ENCODE data around the gene NECTIN2.
"Not testable (repeated sequence)": the region's sequence is repeated elsewhere in the genome, so short reads cannot be mapped to it uniquely, and the experiment has no call there.

NECTIN2 gene

DNA sequence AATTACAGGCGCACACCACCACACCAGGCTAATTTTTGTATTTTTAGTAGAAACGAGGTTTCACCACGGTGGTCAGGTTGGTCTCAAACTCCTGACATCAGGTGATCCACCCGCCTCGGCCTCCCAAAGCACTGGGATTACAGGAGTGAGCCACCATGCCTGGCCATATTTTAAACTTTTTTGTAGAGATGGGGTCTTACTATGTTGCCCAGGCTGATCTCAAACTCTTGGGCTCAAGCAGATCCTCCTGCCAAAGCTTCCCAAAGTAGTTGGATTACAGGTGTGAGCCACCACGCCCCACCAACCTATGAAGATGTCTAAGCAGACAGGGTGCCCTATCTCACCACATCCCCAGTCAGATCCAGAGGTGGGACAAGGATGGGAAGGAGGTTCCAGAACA is 65.8 kb downstream of the NECTIN2 start:
- not testable (repeated sequence) for FAIRE-seq

DNA sequence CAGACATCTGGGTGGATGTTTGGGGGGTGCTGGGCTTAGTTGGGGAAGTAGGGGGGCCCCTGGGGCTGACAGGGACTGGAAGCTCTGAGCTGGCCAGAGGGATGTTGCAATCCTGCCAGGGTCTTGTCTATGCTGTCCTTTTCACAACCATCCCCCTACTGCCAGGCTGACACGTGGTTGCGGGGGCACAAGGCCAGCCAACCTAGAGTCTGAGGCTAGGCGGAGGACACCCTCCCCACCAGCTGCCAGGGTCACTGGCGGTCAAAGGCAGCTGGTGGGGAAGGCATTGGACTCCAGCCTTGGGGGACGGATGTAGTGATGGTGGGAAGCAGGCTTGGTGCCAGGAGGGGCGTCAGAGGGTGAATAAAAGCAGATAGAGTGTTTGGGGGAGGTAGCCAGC is 66.8 kb downstream of the NECTIN2 start:
- FAIRE-seq = no peak

DNA sequence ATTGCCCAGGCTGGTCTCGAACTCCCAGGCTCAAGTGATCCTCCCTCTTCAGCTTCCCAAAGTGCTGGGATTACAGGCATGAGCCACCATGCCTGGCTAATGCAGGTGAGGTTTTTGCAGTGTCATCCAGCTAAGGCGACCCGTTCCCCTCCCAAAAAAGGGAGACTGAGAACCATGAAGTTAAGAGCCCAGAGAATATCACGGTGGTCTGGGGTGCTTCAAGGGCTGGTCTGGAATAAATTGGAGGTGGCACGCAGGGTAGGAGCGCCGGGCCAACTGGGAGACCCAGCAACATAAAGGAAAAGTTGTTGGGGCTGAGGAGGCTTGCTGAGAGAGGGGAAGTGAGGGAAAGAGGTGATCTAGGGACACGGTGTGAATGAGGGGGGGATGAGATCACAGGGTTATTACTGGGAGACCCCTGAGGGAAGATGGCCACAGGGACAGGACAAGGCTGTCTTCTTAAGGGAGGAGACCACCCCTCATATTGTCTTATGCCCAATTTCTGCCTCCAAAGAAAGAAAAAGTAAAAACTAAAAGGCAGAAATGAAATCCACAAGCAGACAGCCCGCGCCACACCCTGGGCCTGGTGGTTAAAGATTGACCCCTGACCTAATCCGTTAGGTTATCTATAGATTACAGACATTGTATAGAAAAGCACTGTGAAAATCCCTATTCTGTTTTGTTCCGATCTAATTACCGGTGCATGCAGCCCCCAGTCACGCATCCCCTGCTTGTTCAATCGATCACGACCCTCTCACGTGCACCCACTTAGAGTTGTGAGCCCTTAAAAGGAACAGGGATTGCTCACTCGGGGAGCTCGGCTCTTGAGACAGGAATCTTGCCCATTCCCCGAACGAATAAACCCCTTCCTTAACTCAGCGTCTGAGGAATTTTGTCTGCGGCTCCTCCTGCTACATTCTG is 67.7 kb downstream of the NECTIN2 start:
- FAIRE-seq = not testable (repeated sequence)

GRCh38 chr19:44914433-44915206 is 68.5 kb downstream of the NECTIN2 start, which contains the start of gene APOC1:
APOC1 (plus strand) TSS chr19:44914608; CDS start chr19:44914892, 284 bp downstream.
- not testable (repeated sequence) for FAIRE-seq

- no peak for FAIRE-seq
Measured at GRCh38 chr19:44924243-44924725, 78.2 kb downstream of the NECTIN2 start.

DNA sequence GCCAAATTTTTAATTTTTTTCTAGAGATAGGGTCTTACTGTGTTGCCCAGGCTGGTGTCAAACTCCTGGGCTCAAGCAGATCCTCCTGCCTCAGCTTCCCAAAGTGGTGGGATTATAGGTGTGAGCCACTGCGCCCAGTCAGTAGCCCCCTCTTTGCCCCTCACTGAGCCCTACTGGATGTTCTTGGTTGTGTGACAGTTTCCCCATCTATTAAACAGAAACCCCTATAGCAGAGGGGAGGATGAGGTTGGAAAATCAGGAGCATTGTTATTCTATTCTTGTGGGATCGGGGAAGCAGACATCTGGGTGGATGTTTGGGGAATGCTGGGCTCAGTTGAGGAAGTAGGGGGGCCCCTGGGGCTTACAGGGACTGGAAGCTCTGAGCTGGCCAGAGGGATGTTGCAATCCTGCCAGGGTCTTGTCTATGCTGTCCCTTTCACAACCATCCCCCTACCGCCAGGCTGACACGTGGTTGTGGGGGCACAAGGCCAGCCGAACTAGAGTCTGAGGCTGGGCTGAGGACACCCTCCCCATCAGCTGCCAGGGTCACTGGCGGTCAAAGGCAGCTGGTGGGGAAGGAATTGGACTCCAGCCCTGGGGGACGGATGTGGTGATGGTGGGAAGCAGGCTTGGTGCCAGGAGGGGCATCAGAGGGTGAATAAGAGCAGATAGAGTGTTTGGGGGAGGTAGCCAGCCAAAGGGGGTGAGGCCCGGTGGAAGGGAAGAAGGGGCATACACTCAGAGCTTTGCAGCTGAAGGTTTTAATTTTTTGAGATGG is 79.2 kb downstream of the NECTIN2 start:
- no peak for FAIRE-seq

GRCh38 chr19:44926245-44927077 is 80.4 kb downstream of the NECTIN2 start:
- FAIRE-seq = not testable (repeated sequence)

GRCh38 chr19:44927746-44928145 is 81.6 kb downstream of the NECTIN2 start:
- no peak for FAIRE-seq

- FAIRE-seq = no peak
Measured at GRCh38 chr19:44930088-44930487, 84.0 kb downstream of the NECTIN2 start.

DNA sequence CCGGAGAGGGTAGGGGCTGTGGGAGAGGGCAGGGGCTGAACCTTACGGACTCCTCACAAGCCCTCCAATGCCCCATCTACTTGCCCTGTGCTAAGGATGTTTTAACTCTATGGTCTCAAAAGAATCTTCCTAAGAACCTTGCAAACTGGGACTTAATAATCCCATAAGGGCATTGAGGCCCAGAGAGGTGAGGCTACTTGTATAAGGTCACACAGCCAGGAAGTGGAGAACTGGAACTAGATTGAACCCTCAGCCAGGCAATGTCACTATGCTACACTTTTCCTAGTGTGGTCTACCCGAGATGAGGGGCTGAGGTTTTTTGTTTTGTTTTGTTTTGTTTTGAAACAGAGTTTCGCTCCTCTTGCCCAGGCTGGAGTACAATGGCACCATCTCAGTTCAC is 85.4 kb downstream of the NECTIN2 start:
- no peak for FAIRE-seq
